Natural killer cell (primary cell): ENCODE data around the gene UNK. TPM values are rescaled to one million over a fixed set of nuclear protein-coding genes. Genes with fewer than 3 reads are reported as not detected.

Source experiments
- ATAC-seq, 3 donors: fragments of 150-1000 bp in 2 of 3; fragments of 200-7000 bp in 1 of 3; cut with Tn5 transposase; 1 replicate in 1 of 3; 2 replicates in 2 of 3; pipeline ENCODE4 v1.10.0; 2021; ENCODE audit warnings: mild to moderate bottlenecking in 2 of 3, moderate library complexity in 2 of 3
- DNase-seq, 2 donors: peaks; one replicate each; pipeline versions ENCODE4 v3.0.0 to v3.0.0-alpha.2; 2013 to 2021; ENCODE audit warnings: mixed read lengths in 1 of 2
- H3K27ac ChIP-seq: one replicate; pipeline ENCODE4 v1.5.1; 2013; ENCODE audit warnings: mild to moderate bottlenecking, low read length
- H3K27me3 ChIP-seq: one replicate; pipeline ENCODE4 v1.6.1; 2013; ENCODE audit warnings: low read length; ENCODE audit not compliant: control insufficient read depth, insufficient read depth
- H3K36me3 ChIP-seq: one replicate; pipeline ENCODE4 v1.6.1; 2013; ENCODE audit warnings: low read length; ENCODE audit not compliant: control insufficient read depth, insufficient read depth
- H3K4me1 ChIP-seq: one replicate; pipeline ENCODE4 v1.6.1; 2013; ENCODE audit warnings: low read length; ENCODE audit not compliant: control insufficient read depth, insufficient read depth
- H3K4me3 ChIP-seq: one replicate; pipeline ENCODE4 v1.5.1; 2013; ENCODE audit warnings: low read length
- H3K9me3 ChIP-seq: one replicate; pipeline ENCODE4 v1.6.1; 2013; ENCODE audit warnings: low read length; ENCODE audit not compliant: control insufficient read depth, insufficient read depth
- H3K27ac Mint-ChIP-seq, 2 donors: one replicate each; pipeline ENCODE4 v1.8.0; 2022; ENCODE audit warnings: mild to moderate bottlenecking in 2 of 2, mixed read lengths in 2 of 2, moderate library complexity in 1 of 2
- H3K27me3 Mint-ChIP-seq, 2 donors: one replicate each; pipeline ENCODE4 v1.8.0; 2022; ENCODE audit warnings: low read depth in 2 of 2, mixed read lengths in 2 of 2
- H3K36me3 Mint-ChIP-seq: one replicate; pipeline ENCODE4 v1.8.0; 2022; ENCODE audit warnings: mixed read lengths
- H3K4me1 Mint-ChIP-seq, 2 donors: one replicate each; pipeline ENCODE4 v1.8.0; 2022; ENCODE audit warnings: mixed read lengths in 2 of 2
- H3K4me3 Mint-ChIP-seq: one replicate; pipeline ENCODE4 v1.8.0; 2022; ENCODE audit warnings: mild to moderate bottlenecking, moderate library complexity, mixed read lengths
- H3K9me3 Mint-ChIP-seq, 2 donors: one replicate each; pipeline ENCODE4 v1.8.0; 2022; ENCODE audit warnings: mixed read lengths in 2 of 2
- CTCF ChIP-seq: fragments of 200-600 bp; IDR thresholded peaks from one replicate; pipeline ENCODE4 v1.8.0; 2022; ENCODE audit warnings: antibody characterized with exemption
- WGBS: methylation state at CpG from one replicate; pipeline ENCODE4 v1.1.7; 2013; ENCODE audit warnings: missing lambda C conversion rate; ENCODE audit not compliant: insufficient coverage; 5-methylcytosine and 5-hydroxymethylcytosine counted together
- intact Hi-C: fragments of 100-400 bp; cut with micrococcal nuclease; formaldehyde crosslinking; loops from one replicate; pipeline ENCODE4 v1.14.2; 2022
- total RNA-seq, 4 donors: library from RNA; stranded (reverse); fragments of 120-200 nt in 1 of 4; gene quantifications; one replicate each; pipeline versions ENCODE4 v1.2.3 to v1.2.4, GENCODE V29; 2013 to 2022

UNK gene
- total RNA-seq, 3 donors from 2014 or later (not counting 1 experiment from before 2014, with no cell fraction given): 44.2 to 51.3 (median 44.5) TPM

GRCh38 chr17:75817571-75817970 lies 33.0 kb downstream of the UNK start:
- Histone ChIP-seq H3K27ac (no peak overlapping the region), H3K9me3 (no peaks in the 10 kb centered on the region), H3K36me3 (peaks cover 77% of the 10 kb centered on the region), H3K4me3 (no peak overlapping the region), H3K27me3 (no peaks in the 10 kb centered on the region), H3K4me1 (peaks cover 13% of the 10 kb centered on the region)
- Mint-ChIP-seq H3K4me1 (peaks cover 0 to 12% of the 10 kb centered on the region in 2 donors), H3K27me3 (no peaks in the 10 kb centered on the region), H3K4me3 (no peak overlapping the region), H3K27ac (no peak overlapping the region), H3K9me3 (no peaks in the 10 kb centered on the region), H3K36me3 (no peaks in the 10 kb centered on the region)
- DNase-seq (no peak), ATAC-seq (no peak)
- no peak for TF ChIP-seq CTCF
- intact Hi-C loops: no loop called here
- 98% methylated on average over 6 of the region's 6 CpGs for WGBS

GRCh38 chr17:75818326-75818885 lies 33.8 kb downstream of the UNK start:
- Mint-ChIP-seq H3K36me3 (no peaks in the 10 kb centered on the region), H3K9me3 (no peaks in the 10 kb centered on the region), H3K27me3 (no peaks in the 10 kb centered on the region), H3K4me3 (no peak overlapping the region), H3K4me1 (peaks cover 0 to 12% of the 10 kb centered on the region in 2 donors), H3K27ac (no peak overlapping the region)
- H3K27ac ChIP-seq: no peak overlapping the region
- H3K9me3 ChIP-seq: no peaks in the 10 kb centered on the region
- TF ChIP-seq CTCF: no peak
- peaks cover 13% of the 10 kb centered on the region for H3K4me1 ChIP-seq
- WGBS: 97% methylated on average over 16 of the region's 16 CpGs
- intact Hi-C loops: no loop called here
- ATAC-seq (no peak), DNase-seq (no peak)
- no peak overlapping the region for H3K4me3 ChIP-seq
- H3K27me3 ChIP-seq: no peaks in the 10 kb centered on the region
- H3K36me3 ChIP-seq: peaks cover 74% of the 10 kb centered on the region

- H3K27ac ChIP-seq: no peak overlapping the region
- intact Hi-C loops: no loop called here
- H3K4me1 ChIP-seq: peaks cover 13% of the 10 kb centered on the region
- peaks cover 74% of the 10 kb centered on the region for H3K36me3 ChIP-seq
- peak overlapping the region in 1 of 2 donors; percentile 61 for H3K27ac Mint-ChIP-seq
- DNase-seq: no peak
- no peaks in the 10 kb centered on the region for H3K9me3 ChIP-seq
- no peaks in the 10 kb centered on the region for H3K27me3 ChIP-seq
- no peak for ATAC-seq
- H3K9me3 Mint-ChIP-seq: no peaks in the 10 kb centered on the region
- peaks cover 0 to 12% of the 10 kb centered on the region in 2 donors for H3K4me1 Mint-ChIP-seq
- no peak overlapping the region for H3K4me3 Mint-ChIP-seq
- H3K4me3 ChIP-seq: no peak overlapping the region
- no peaks in the 10 kb centered on the region for H3K27me3 Mint-ChIP-seq
- 96% methylated on average over 7 of the region's 7 CpGs for WGBS
- no peak for TF ChIP-seq CTCF
- H3K36me3 Mint-ChIP-seq: no peaks in the 10 kb centered on the region
These were observed 34.5 kb downstream of the UNK start for GRCh38 chr17:75819116-75819515.

- peaks cover 72% of the 10 kb centered on the region for H3K36me3 ChIP-seq
- DNase-seq: no peak
- no peak for ATAC-seq
- H3K27ac ChIP-seq: no peak overlapping the region
- H3K9me3 ChIP-seq: no peaks in the 10 kb centered on the region
- Mint-ChIP-seq H3K4me1 (peaks cover 0 to 12% of the 10 kb centered on the region in 2 donors), H3K27me3 (no peaks in the 10 kb centered on the region), H3K4me3 (no peak overlapping the region), H3K36me3 (no peaks in the 10 kb centered on the region), H3K27ac (peak overlapping the region in 1 of 2 donors; percentile 61), H3K9me3 (no peaks in the 10 kb centered on the region)
- intact Hi-C loops: no loop called here
- TF ChIP-seq CTCF: no peak
- 93% methylated on average over 16 of the region's 16 CpGs for WGBS
- H3K4me3 ChIP-seq: no peak overlapping the region
- H3K4me1 ChIP-seq: peaks cover 13% of the 10 kb centered on the region
- H3K27me3 ChIP-seq: no peaks in the 10 kb centered on the region
These were observed 35.1 kb downstream of the UNK start for GRCh38 chr17:75819678-75820077.
